Parathyroid adenoma (tissue), 2 donors: Measurements from ENCODE around the gene TMTC2.

Experiments
- H2AFZ ChIP-seq: fragments of 300-600 bp; sonication (generic); one replicate; pipeline ENCODE4 v1.7.0; 2017; ENCODE audit warnings: antibody characterized with exemption, mild to moderate bottlenecking
- H3K27ac ChIP-seq: fragments of 300-600 bp; sonication (generic); one replicate; pipeline ENCODE4 v1.7.0; 2017
- H3K27me3 ChIP-seq: fragments of 300-600 bp; sonication (generic); one replicate; pipeline ENCODE4 v1.7.0; 2017; ENCODE audit warnings: low read length; ENCODE audit not compliant: control insufficient read depth, insufficient read depth
- H3K36me3 ChIP-seq: fragments of 300-600 bp; sonication (generic); one replicate; pipeline ENCODE4 v1.7.0; 2017; ENCODE audit warnings: low read length; ENCODE audit not compliant: control insufficient read depth, insufficient read depth
- H3K4me1 ChIP-seq: fragments of 300-600 bp; sonication (generic); one replicate; pipeline ENCODE4 v1.7.0; 2017; ENCODE audit warnings: control low read depth
- H3K4me2 ChIP-seq: fragments of 300-600 bp; sonication (generic); one replicate; pipeline ENCODE4 v1.7.0; 2017; ENCODE audit warnings: low read length
- H3K4me3 ChIP-seq: fragments of 300-600 bp; sonication (generic); one replicate; pipeline ENCODE4 v1.7.0; 2017; ENCODE audit warnings: low read depth, low read length
- H3K79me2 ChIP-seq: fragments of 300-600 bp; sonication (generic); one replicate; pipeline ENCODE4 v1.7.0; 2017; ENCODE audit warnings: control low read depth
- H3K9ac ChIP-seq: fragments of 300-600 bp; sonication (generic); one replicate; pipeline ENCODE4 v1.7.0; 2017; ENCODE audit warnings: mild to moderate bottlenecking
- H3K9me3 ChIP-seq: fragments of 300-600 bp; sonication (generic); one replicate; pipeline ENCODE4 v1.7.0; 2017; ENCODE audit warnings: low read length; ENCODE audit not compliant: control insufficient read depth
- CTCF ChIP-seq: fragments of 300-600 bp; sonication (generic); IDR thresholded peaks from one replicate; pipeline ENCODE4 v1.7.0; 2017; ENCODE audit warnings: antibody characterized with exemption, mild to moderate bottlenecking
- donor health status: primary hyperparathyroidism.

Gene TMTC2

GRCh38 chr12:82972624-82973023, 285.9 kb downstream of the TMTC2 start:
- Histone ChIP-seq H3K9me3 (no peaks in the 10 kb centered on the region), H3K36me3 (no peaks in the 10 kb centered on the region), H2AFZ (no peak overlapping the region), H3K79me2 (no peaks in the 10 kb centered on the region), H3K9ac (no peak overlapping the region), H3K27ac (no peak overlapping the region), H3K4me3 (no peak overlapping the region), H3K4me2 (no peak overlapping the region), H3K4me1 (no peaks in the 10 kb centered on the region), H3K27me3 (no peaks in the 10 kb centered on the region)
- TF ChIP-seq CTCF = no peak

GRCh38 chr12:82973592-82973991, 286.9 kb downstream of the TMTC2 start:
- no peaks in the 10 kb centered on the region for H3K36me3 ChIP-seq
- no peak for TF ChIP-seq CTCF
- no peak overlapping the region for H2AFZ ChIP-seq
- H3K4me1 ChIP-seq = no peaks in the 10 kb centered on the region
- no peaks in the 10 kb centered on the region for H3K27me3 ChIP-seq
- H3K9ac ChIP-seq = no peak overlapping the region
- no peak overlapping the region for H3K4me2 ChIP-seq
- H3K79me2 ChIP-seq = no peaks in the 10 kb centered on the region
- no peaks in the 10 kb centered on the region for H3K9me3 ChIP-seq
- H3K4me3 ChIP-seq = no peak overlapping the region
- H3K27ac ChIP-seq = no peak overlapping the region

- H3K9me3 ChIP-seq = no peaks in the 10 kb centered on the region
- TF ChIP-seq CTCF = no peak
- no peak overlapping the region for H3K9ac ChIP-seq
- H3K27me3 ChIP-seq = no peaks in the 10 kb centered on the region
- H3K36me3 ChIP-seq = no peaks in the 10 kb centered on the region
- H3K4me1 ChIP-seq = no peaks in the 10 kb centered on the region
- no peaks in the 10 kb centered on the region for H3K79me2 ChIP-seq
- H3K4me3 ChIP-seq = no peak overlapping the region
- H3K27ac ChIP-seq = no peak overlapping the region
- H3K4me2 ChIP-seq = no peak overlapping the region
- H2AFZ ChIP-seq = no peak overlapping the region
Observed at GRCh38 chr12:82981150-82981549, 294.4 kb downstream of the TMTC2 start.

GRCh38 chr12:82994117-82994516, 307.4 kb downstream of the TMTC2 start:
- TF ChIP-seq CTCF = no peak
- Histone ChIP-seq H3K27ac (no peak overlapping the region), H3K9me3 (no peaks in the 10 kb centered on the region), H3K9ac (no peak overlapping the region), H3K36me3 (no peaks in the 10 kb centered on the region), H3K4me3 (no peak overlapping the region), H2AFZ (no peak overlapping the region), H3K79me2 (no peaks in the 10 kb centered on the region), H3K4me1 (no peaks in the 10 kb centered on the region), H3K4me2 (no peak overlapping the region), H3K27me3 (no peaks in the 10 kb centered on the region)

- Histone ChIP-seq H3K4me2 (no peak overlapping the region), H3K9me3 (no peaks in the 10 kb centered on the region), H3K9ac (no peak overlapping the region), H3K27me3 (no peaks in the 10 kb centered on the region), H3K27ac (no peak overlapping the region), H3K79me2 (no peaks in the 10 kb centered on the region), H3K4me3 (no peak overlapping the region), H3K4me1 (no peaks in the 10 kb centered on the region), H2AFZ (no peak overlapping the region), H3K36me3 (no peaks in the 10 kb centered on the region)
- no peak for TF ChIP-seq CTCF
Observed at GRCh38 chr12:82996168-82996812, 309.6 kb downstream of the TMTC2 start.
